Activated naive CD4-positive, alpha-beta T cell treated with anti-CD3 and anti-CD28 coated beads, Interleukin-2, amount 50 U/mL, for 16 hours (primary cell): Measurements from ENCODE around the gene NSFL1C.

Source experiments
- DNase-seq: peaks from one replicate; pipeline ENCODE4 v3.0.0-alpha.2; 2020

The NSFL1C gene

DNA sequence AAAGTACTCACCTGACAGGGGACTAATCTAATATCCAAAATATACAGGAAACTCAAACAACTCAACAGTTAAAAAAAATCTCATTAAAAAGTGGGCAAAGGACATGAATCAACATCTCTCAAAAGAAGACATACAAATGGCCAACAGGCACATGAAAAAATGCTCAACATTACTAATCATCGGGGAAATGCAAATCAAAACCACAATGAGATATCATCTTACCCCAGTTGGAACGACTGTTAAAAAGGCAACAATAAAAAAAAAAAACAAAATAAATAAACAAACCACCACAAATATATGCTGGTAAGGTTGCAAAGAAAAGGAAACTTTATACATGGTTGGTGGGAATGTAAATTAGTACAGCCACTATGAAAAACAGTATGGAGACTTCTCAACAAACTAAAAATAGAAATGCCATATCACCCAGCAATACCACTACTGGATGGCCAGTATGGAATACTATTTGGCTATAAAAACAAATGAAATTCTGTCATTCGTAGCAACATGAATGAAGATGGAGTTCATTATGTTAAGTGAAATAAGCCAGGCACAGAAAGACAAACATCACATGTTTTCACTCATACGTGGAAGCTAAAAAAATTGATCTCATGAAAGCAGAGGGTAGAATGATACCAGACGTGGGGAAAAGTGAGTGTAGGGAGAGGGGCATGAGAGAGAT is 17.9 kb upstream of the NSFL1C start:
- DNase-seq: no peak

DNA sequence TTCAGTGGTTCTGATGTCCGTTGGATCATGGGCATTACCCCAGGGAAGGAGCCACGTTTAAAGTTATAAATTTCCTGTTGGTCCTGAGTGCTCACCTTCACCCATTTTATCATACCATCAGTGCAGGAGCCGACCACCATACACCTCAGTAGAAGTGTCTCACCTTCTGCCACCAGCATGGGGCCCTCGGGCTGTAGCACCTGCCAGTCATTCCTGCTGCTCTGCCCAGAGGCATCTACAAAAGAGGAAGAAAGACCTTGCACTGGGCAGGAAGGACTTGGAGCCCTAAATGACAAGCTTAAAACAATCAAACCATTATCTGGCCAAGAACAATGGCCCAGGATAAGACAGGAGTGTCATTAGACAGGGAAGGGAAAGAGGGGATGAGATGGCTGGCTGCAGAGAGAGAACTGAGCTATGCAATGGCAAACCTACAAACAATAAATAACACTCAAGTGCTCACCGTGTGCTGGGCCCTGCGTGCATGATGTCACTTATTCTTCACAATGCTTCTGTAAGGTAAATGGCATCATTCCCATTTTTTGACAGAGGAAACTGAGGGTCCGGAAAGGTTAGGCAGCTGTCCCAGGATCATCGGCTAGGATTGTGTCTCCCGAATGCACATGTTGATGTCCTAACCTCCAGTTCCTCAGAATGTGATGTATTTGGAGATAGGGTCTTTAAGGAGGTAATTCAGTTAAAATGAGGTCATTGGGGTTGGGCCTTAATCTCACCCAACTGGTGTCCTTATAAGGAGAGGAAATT is 13.4 kb upstream of the NSFL1C start:
- DNase-seq: no peak

DNA sequence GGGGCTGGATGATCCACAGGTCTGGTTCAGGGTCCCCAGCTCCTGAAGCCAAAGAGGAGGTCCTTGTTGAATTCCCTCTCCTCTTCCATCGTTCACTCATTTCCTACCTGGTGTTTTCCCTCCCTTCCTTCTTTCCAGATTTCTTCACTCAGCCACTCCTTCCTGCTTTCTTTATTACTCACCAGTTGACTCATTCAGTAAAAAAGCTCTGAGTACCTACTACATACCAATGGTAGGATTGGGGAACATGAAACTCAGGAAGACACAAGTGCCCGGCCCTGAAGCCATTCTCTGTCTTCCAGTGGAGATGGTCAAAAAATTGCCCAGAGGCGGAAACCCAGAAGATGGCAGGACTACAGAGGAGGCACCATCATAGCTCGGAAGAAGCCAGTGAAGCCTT is 11.9 kb upstream of the NSFL1C start:
- no peak for DNase-seq

DNA sequence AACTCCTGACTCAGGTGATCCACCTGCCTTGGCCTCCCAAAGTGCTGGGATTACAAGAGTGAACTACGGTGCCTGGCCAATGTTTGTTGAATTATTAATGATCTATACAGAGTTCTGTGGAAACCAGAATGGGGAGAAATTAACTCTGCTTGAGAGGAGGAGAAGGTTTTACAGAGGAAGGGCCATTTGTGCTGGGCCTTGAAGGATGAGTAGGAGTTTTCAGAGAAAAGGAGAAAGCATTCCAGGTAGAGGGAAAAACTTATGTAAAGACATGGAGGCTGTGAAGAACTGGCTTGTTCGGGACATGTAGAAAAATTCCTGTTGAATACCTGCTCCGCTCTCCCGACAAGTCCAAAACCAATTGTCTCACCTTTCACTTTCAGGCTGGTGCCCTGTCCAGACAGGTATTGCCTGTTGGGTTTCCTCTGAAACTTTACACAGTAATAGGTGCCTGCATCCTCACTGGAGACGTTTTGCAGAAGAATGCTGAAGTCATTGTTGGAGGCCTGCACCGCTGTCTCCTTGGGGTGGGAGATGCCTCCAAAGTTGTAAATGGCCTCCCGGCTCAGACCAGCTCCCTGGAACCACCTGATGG is 11.3 kb upstream of the NSFL1C start:
- DNase-seq: no peak

DNA sequence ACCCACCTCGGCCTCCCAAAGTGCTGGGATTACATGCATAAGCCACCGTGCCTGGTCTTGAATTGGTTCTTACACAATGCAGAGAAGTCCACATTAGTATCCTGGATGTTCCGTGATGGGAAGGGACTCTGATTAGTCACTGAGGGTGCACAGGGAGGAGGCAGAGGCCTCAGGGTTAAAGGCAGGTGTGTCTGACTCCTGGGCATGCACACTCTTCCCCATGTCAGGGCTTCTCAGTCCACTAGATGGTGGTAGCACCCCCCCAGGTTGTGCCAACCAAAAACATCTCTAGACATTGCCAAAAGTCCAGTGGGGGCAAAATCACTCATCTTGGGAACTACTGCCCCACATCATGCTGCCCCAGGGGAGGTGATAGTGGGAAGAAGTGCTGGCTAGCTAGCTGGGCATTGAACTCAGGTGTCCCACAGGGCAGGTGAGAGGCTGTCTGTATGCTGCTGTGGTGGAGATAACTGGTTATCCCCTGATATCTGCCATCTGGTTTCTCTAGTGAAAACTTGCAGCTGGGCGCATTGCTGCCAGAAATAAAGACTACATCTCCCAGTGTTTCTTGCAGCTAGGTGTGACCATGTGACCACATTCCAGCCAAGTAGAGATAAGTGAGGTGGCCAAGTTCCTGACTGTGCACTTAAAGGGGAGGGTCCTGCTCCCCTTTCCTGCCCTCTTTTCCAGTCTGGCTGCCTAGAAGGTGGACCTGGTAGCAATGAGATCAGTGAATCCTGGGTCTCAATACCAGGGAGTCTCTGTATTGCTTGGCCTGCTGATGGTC is 8.4 kb upstream of the NSFL1C start:
- no peak for DNase-seq

GRCh38 chr20:1474325-1474724 is 7.7 kb upstream of the NSFL1C start:
- DNase-seq: no peak

DNA sequence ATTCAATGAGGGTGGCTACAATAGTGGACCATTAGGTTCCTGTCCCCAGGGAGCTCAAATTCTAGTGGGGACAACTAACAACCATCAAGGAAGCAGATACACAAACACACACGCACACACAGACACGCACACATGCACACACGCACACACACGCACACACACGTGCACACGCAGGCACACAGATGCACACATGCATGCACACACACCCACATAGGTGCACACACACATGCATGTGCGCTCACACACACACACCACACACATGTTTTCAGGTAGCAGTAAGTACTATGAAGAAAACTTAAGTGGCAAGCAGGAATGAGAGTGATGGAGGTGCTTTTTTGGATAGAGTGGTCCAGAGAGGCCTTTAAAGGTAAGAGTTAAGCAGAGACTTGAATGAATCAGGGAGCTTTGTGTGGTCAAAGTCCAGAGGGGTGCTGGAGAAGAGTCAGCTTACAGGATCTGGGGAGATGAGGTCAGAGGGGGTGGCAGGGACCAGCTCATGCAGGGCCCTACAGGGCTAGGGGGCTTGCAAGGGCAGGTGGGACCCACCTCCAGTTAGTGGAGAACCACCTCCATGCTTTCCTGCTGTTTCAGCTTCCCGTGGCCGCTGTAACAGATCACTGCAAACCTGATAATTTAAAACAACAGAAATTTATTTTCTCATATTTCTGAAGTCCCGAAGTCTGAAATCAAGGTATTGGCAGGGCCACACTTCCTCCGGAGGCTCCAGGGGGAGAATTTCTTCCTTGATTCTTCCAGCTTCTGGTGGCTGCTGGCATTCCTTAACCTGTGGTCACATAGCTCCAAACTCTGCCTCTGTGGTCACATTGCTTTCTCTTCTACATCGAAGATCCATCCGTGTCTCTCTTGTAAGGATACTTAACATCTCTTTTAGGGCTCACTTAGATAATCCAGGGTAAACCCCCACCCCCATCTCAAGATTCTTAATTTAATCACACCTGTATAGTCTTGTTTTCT is 6.9 kb upstream of the NSFL1C start:
- DNase-seq: no peak

DNA sequence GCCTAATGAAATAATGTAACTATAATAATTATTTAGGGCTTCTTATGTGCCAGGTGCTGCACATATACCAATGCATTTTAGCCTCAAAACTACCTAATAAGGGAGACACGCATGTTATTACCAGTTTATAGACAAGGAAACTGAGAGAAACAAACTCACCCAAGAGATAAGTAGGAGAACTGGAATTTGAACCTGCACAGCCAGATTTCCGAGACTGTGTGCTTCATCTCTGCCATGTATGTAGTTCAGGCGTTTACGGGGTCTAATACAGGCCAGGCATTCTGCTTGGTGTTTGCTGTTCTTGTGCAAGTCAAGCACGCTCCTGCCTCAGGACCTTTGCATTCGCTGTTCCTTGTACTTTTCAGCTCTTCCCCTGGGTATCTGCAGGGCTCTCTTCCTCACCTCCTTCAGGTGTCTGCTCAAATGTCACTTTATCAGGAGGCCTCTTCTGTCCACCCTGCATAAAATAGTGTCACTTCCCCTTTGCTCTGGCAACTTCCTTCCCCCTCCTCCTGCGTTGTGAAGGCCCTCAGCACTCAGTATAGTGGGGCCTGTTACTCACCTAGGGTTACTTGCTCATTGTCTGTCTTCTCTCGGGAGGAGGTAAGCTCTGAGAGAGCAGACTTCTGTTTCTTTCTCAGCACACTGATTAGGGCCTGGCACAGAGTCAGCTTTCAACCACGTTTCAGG is 6.1 kb upstream of the NSFL1C start:
- no peak for DNase-seq

- DNase-seq: no peak
Measured at GRCh38 chr20:1471242-1471641, 4.6 kb upstream of the NSFL1C start.

DNA sequence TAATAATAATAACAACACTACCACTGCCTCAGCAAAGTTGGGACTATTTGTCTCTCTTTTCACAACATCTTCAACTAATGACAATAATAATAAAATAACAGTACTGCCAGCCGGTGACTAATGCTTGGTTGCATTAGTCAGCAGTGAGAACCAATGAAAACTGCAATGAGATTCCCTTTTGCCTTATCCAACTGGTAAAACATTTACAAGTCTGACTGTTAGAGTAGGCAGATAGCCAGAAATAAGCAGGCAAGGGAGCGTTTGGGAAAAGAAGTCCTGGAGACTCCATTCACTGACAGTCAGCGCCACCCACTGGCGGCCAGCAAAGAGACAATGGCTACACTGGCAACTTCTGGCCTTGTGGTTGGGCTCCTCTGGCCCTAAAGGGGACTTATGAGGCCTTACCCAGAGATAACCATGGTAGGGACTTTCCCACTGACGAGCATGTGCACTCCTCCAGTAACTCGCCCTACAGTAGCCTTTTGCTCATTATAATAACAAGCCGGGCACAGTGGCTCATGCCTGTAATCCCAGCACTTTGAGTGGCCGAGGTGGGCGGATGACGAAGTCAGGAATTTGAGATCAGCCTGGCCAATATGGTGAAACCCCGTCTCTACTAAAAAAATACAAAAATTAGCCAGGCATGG is 3.4 kb upstream of the NSFL1C start:
- DNase-seq: no peak

DNA sequence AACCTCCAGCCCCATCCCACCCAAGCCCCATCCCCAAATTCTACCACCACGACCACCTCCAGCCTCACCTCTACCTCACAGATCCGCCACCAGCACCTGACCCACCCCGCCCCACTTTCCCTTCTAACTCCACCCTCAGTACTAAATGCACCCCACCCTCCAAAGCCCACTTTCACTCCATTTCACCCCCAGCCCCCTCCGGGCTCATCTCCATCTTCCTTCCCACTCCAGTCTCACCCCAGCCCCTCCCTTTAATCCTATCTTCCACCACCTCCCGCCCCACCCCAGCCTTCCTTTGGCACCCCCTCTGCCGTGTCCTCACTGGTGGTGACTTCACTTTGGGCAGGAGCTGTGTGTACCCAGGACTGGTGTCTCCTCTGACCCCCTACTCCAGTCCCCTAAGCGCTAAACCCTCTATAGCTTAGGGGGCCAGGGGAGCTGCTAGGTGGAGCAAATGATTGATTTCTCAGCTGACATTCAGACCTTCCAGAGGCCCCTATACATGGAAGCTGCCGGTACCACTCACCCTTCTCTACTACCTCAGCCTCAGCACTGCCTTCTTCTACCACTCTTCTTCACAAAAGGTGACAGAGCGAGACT is 2.8 kb upstream of the NSFL1C start:
- no peak for DNase-seq

DNA sequence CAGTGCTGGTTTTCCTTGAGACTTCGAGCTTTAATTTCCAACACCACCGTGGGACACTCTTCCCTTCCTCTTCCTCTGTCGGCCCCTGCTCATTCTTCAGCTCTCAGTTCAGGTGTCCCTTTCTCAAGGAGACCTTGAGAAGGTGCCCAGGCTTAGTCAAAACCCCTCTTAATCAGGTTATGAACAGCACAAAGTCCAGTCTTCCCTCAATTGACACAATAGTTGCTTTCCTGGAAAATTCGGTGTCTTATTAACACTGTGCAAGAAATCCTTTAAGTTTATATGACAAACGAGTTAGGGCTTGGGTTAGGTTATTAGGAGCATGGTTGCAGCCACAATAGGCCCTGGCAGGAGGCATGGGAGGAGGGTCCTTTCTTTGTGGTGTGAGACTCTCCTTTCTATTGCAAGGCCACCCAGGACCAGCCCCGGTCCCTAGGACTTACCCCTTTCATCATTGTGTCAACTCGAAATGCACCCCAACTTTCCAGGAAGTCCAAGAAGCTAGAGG is 1.5 kb upstream of the NSFL1C start:
- no peak for DNase-seq

- no peak for DNase-seq
Measured at GRCh38 chr20:1467355-1468116, 887 bp upstream of the NSFL1C start.

DNA sequence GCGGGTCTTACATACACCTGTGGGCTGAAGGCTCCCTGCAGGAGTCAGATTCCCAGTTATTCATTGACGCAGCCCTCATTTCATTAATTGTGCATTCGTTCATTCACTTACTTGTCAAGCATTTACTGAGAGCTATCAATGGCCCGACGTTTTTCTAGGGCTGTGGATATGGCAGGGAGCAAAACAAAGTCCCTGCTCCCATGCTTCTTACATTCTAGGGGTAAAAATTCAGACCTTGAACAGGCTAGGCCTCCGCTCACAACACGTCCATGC is 369 bp upstream of the NSFL1C start:
- no peak for DNase-seq

DNA sequence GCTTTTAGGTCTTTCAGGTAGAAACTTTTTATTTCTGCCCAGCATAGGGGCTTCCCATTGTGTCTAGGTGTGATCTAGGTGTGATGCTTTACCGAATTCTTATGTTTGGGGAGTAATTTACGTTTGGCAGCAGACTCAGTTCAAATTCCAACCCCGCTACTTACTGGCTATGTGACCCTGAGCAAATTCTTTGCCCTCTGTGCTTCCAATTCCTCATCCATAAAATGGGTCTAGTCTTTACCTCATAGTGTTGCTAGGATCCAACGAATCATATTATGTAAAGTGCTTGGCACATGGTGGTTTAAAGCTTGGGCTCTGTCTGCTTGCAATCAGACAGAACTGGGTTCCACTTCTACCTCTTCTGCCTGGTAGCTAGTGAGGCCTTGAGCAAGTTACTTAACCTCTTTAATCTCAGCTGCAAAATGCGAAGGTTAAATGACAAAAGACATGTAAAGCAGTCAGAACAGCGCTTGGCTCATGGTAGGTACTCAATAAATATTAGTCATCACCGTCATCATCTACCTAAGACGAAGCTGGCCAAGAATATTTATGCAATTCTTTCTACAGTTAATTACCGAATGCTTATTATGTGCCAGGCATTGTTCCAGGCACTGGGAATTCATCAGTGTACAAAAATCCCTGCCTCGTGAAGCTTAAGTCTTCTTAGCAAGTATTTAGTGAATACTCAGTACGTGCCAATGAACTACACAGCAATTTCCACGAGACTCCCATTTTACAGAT is 1.0 kb downstream of the NSFL1C start:
- DNase-seq: no peak

- no peak for DNase-seq
Measured at GRCh38 chr20:1463971-1464570, 2.6 kb downstream of the NSFL1C start.

DNA sequence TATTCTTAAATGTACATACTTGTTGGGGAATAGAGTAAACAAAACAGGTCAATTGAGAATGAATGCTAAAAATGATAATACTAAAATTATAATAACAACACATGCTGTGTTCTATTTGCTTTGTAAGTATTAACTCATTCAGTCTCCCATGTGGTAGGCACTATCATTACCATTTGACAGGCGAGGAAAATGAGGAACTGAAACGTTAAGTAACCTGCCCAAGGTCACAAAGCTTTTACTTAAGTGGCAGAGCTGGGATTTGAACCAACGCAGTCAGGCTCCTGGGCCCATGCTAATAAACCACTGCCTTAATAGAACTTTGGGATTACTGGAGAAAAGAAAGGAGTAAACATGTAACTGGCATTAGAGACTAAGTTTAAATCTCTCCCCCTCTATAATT is 3.8 kb downstream of the NSFL1C start:
- DNase-seq: no peak

DNA sequence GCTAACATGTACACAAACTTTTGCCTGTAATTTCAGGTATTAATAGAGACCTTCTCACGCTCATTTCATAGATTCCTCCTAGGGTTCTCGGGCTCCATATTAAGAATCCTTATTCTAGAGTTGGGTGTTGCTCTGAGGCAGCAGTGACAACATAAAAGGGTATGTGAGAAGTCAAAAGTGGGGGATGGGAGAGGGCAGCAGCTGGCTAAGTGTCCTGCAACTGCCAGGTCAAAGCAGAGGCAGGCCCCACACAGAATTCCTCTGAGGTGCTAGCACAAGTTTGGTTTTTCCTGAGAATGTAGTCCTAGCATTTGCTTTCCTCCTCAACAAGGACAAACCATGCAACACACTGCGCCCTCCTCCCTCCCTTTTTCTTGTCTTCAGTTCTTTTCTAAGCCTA is 4.6 kb downstream of the NSFL1C start:
- no peak for DNase-seq

GRCh38 chr20:1460275-1460674 is 6.4 kb downstream of the NSFL1C start:
- DNase-seq: no peak
